GM20000 (cell line): ENCODE results near the gene ARPC2.

Experiments
- DNase-seq: peaks from one replicate; pipeline ENCODE4 v3.0.0; 2012; ENCODE audit warnings: low spot score
- TF ChIP-seq, protein P1 (sequence below): IDR thresholded peaks from 2 replicates; pipeline ENCODE4 v1.5.1; 2012; ENCODE audit warnings: mild to moderate bottlenecking, control low read depth; ENCODE audit errors: extremely low read depth, missing control alignments

ARPC2 gene

DNA sequence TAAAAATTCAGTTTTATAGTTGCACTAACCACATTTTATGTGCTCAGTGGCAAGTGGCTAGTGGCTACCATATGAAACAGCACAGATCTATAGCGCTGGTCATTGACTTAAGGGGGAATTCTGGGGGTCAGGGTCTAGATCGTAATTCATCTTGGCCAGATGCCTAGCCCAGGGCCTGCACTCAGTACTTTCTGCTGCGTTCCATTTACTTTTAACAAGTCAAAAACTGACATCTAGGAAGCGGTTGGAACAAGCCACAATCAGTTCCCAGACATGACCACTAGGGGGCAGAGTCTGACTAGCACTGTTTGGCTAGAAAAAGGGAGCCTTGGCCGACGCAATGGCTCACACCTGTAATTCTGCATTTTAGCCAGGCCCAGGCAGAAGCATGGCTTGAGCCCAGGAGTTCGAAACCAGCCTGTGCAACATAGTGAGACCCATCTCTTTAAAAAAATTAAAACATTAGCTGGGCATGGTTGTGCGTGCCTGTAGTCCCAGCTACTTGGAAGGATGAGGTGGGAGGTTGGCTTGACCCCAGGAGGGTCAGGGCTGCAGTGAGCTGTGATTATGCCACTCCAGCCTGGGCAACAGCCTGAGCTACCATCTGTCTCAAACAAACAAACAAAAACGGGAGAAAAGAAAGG lies 84.3 kb downstream of the ARPC2 start:
- peak; percentile 74 for DNase-seq
- TF ChIP-seq, protein P1, sequence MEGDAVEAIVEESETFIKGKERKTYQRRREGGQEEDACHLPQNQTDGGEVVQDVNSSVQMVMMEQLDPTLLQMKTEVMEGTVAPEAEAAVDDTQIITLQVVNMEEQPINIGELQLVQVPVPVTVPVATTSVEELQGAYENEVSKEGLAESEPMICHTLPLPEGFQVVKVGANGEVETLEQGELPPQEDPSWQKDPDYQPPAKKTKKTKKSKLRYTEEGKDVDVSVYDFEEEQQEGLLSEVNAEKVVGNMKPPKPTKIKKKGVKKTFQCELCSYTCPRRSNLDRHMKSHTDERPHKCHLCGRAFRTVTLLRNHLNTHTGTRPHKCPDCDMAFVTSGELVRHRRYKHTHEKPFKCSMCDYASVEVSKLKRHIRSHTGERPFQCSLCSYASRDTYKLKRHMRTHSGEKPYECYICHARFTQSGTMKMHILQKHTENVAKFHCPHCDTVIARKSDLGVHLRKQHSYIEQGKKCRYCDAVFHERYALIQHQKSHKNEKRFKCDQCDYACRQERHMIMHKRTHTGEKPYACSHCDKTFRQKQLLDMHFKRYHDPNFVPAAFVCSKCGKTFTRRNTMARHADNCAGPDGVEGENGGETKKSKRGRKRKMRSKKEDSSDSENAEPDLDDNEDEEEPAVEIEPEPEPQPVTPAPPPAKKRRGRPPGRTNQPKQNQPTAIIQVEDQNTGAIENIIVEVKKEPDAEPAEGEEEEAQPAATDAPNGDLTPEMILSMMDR = peak; percentile 96
